ENCODE measurements around the gene ABCG1.

DNA sequence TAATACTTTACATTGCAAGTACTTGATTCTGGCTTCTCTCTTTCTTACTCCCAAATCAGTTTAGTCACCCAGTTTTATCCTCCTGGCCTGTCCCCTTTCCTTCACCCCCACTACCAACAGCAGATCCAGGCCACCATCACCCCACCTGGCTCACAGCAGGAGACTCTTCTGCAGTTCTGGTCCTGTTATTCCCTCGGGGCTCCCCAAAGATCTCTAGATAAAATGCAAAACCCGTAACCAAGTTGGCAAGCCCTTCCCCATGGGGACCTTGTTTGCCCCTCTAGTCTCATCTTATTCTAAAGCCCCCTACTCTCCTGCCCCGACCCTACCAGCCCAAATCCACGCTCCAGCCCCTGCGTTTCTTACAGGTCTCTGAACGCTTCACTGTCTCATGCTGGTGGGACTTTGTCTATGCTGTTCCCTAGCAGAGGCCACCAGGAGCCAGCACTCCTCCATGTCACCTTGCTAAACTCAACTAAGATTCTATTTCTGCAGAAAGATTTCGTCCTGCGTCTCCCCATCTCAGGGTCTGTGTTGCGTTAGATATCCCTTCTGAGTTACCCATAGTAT, 4.0 kb downstream of the ABCG1 start:
- TF ChIP-seq, protein P1, sequence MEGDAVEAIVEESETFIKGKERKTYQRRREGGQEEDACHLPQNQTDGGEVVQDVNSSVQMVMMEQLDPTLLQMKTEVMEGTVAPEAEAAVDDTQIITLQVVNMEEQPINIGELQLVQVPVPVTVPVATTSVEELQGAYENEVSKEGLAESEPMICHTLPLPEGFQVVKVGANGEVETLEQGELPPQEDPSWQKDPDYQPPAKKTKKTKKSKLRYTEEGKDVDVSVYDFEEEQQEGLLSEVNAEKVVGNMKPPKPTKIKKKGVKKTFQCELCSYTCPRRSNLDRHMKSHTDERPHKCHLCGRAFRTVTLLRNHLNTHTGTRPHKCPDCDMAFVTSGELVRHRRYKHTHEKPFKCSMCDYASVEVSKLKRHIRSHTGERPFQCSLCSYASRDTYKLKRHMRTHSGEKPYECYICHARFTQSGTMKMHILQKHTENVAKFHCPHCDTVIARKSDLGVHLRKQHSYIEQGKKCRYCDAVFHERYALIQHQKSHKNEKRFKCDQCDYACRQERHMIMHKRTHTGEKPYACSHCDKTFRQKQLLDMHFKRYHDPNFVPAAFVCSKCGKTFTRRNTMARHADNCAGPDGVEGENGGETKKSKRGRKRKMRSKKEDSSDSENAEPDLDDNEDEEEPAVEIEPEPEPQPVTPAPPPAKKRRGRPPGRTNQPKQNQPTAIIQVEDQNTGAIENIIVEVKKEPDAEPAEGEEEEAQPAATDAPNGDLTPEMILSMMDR (IDR thresholded peaks at IDR 0.05; ENCODE audit: insufficient read depth, low read depth, low read length): no peak
- TF ChIP-seq EZH2 (IDR thresholded peaks at IDR 0.05; ENCODE audit: insufficient read depth, low read length): no peak

Data from astrocyte (in vitro differentiated cells and primary cell).